Measurements from ENCODE around the gene SLC15A2. TPM values are rescaled to one million over a fixed set of nuclear protein-coding genes. Genes with fewer than 3 reads are reported as not detected.

SLC15A2 gene
- total RNA-seq, 1 donor from 2014 or later, result 0.20 TPM

DNA sequence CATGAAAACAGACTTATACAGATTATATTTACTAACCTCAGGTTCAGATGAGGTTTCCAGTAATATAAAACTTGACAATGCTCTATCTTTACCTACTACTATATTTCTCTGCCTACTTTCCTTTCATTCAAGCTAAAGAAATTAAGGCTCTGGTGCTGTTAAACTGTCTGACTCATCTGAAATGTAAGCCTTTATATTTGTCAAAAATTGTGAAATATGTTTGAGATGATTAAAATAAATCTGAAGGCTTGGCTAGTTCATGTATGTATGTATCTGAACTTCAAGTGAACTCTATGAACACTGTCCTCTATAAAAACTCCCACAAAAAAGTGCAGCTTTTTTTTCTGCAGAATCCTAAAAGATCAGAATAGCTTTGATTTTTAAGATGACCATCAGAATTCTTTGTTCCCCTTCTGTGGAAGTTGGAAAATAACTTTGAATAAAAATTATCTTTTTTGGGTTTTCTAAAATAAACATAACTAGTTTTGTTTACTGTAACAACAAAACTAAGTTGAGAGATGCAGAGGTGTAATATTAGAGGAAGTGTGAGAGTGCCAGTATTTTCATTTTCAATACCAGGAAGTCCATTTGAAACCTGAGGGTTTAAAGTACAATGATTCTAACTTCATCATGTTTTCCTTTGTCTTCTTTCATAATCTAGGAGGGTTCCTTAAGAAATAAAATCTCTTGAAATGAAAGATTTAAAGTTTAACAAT is 85.7 kb downstream of the SLC15A2 start:
- DNase-seq (ENCODE audit: low read depth in 2 of 2), result no peak

DNA sequence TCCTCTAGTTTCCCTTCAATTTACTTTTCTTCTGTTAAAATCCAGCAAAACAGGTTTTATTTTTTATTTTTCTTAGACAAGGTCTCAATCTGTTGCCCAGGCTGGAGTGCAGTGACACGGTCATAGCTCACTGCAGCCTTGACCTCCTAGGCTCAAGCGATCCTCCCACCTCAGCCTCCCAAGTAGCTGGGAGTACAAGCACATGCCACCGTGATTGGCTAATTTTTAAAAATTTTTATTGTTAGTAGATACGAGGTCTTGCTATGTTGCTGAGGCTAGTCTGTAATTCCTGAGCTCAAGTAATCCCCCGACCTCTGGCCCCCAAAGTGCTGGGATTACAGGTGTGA is 86.2 kb downstream of the SLC15A2 start:
- DNase-seq (ENCODE audit: low read depth in 2 of 2), result no peak

DNA sequence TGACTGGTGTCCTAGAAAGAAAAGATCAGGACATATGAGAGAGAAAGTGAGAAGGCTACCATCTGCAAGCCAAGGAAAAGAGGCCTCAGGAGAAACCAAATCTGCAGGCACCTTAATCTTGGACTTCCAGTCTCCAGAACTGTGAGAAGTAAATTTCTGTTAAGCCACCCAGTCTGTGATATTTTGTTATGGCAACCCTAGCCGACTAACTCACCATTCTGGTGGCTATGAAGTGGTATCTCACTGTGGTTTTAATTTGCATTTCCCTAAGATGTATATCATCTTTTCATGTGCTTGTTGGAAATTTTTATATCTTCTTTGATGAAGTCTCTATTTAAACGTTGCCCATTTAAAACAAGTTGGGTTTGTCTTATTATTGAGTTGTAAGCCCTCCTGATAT is 87.3 kb downstream of the SLC15A2 start:
- no peak for DNase-seq (ENCODE audit: low read depth in 2 of 2)

DNA sequence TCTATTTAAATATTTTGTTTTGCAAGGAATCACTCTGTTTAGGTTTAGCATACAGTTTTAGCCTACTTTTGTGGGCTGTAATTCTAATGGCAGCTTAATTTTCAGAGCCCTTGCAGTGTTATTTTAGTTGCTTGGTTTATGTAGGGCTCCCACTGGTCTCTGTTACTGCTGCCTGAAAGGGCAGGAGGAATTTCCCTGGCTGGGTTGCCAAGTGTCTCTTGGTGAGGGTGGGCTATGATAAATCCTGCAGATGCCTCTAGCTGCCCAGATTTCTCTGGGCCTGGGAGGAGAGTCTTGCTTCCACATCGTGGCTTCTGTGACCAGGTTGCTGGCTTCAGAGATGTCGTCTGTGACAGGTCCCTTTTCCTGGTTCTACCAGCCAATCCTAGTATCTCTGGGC is 91.6 kb downstream of the SLC15A2 start:
- no peak for DNase-seq (ENCODE audit: low read depth in 2 of 2)

DNA sequence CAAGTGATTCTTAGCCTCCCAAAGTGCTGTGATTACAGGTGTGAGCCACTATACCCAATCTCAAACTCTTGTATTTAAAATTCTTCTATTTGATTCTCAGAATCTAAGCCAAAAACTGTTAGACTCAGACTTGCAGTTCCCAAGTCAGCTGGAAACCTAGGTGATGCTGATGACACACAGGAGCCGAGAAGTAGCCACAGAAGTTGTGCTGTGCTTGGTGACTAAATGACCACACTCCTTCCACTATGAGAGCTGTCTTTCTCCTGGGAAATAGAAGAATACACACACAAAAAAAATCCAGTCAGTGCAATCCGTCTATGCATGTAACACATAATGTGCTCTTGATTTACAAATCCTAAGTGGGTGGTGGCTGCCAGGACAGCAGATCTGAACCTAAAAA is 93.9 kb downstream of the SLC15A2 start:
- DNase-seq (ENCODE audit: low read depth in 2 of 2), result no peak

DNA sequence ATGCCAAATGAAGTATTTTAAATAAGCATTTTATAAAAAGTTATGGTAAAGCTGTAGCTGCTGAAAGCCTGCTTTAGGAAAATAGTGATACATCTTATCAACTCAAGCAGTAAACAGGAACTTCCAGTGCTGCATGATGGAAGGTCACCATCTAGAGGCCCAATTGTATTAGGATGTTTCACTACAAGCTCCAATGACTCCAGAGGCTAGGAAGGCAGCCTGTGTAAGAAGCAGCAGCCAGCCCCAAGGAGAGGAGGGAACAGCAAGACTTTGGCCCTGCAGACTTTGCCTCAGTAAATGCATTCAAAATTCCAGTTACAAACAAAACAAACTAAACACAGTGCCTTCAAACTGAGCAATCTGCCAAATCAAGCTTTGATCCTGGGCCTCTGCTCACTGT is 95.7 kb downstream of the SLC15A2 start:
- peak in 1 of 2 donors; percentile 20 for DNase-seq (ENCODE audit: low read depth in 2 of 2)

DNA sequence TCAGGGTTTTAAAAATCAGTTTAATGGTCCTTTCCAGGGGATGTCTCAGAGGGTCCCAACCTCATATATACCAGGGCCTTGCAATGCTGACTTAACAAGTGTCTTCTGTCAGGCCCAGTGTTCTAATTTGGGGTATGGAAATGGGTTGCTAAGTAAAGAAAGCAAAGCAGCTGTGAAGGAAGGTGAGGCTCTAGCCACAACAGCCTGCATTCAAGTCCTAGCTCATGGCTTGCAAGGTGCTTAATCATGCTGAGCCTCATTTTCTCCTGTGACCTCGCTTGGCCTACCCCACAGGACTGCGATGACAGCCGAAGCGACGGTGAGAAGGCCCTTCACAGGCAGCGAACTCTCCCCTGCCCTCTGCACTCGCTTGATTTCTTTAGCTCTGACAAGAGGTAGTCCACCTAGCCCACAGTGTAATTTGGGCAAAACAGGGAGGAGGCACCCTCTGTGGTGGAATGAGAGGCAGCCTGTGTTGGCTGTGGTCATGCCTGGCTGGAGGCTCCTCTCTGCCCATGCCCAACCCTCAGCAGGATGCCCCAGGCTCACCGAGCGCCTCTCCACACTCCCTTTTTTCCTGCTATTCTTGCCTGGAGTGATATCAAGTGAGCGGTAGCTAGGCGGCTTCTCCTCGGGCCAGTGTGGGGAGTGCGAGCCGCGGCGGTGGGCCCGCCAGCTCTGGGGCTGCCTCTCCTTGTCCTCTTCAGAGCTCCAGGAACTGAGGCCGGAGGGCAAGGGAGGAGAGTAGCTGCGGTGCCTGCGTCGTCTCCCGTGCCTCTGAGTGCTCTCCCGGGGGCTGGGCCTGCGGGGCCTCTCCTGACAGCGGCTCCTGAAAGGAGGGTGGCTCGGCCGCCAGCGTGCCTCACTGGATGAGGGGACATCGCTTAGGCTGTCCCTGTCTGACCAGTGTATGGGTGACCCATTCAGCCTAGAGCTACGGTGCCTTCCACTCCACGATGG is 98.7 kb downstream of the SLC15A2 start:
- no peak for DNase-seq (ENCODE audit: low read depth in 2 of 2)

Other genes starting within 250 kb of the SLC15A2 start
- 9.7 and 24.0 TPM in 2 replicates for gene HCLS1, start 233.5 kb upstream of the SLC15A2 start, total RNA-seq
- 29.9 and 35.3 TPM in 2 replicates for gene GOLGB1, start 144.7 kb upstream of the SLC15A2 start, total RNA-seq
- 4.6 and 6.2 TPM in 2 replicates for gene IQCB1, start 59.3 kb upstream of the SLC15A2 start, total RNA-seq
- gene EAF2, start 59.2 kb upstream of the SLC15A2 start, total RNA-seq, result 0.40 and 0.44 TPM in 2 replicates
- gene ILDR1, start 127.8 kb downstream of the SLC15A2 start, total RNA-seq, result not detected in 2 replicates
- gene CD86, start 161.0 kb downstream of the SLC15A2 start, total RNA-seq, result not detected in 2 replicates